NCI-H2227 (cell line): Measurements from ENCODE around the gene ABCF2.

Experiments
- DNase-seq: peaks from one replicate; lab custom pipeline; 2025; ENCODE audit not compliant: unreplicated experiment; lab: John Stamatoyannopoulos, UW

The ABCF2 gene

GRCh38 chr7:151226875-151227782 is at the start of gene ABCF2:
TSS of gene ABCF2 (minus strand) at chr7:151227205. CDS start at chr7:151226458, 747 bp downstream.
- DNase-seq: peak; percentile 99

- no peak for DNase-seq
Observed at GRCh38 chr7:151275813-151276577, 49.0 kb upstream of the ABCF2 start.

- DNase-seq: no peak
Observed at GRCh38 chr7:151274936-151275812, 48.2 kb upstream of the ABCF2 start.

- DNase-seq: no peak
Observed at GRCh38 chr7:151274396-151274795, 47.4 kb upstream of the ABCF2 start.

- DNase-seq: no peak
Observed at GRCh38 chr7:151273651-151274390, 46.8 kb upstream of the ABCF2 start.

GRCh38 chr7:151272877-151273276 is 45.9 kb upstream of the ABCF2 start:
- DNase-seq: no peak

- DNase-seq: no peak
Observed at GRCh38 chr7:151272405-151272804, 45.4 kb upstream of the ABCF2 start.

GRCh38 chr7:151271699-151272355 is 44.8 kb upstream of the ABCF2 start:
- no peak for DNase-seq

- no peak for DNase-seq
Observed at GRCh38 chr7:151269511-151269910, 42.5 kb upstream of the ABCF2 start.

- no peak for DNase-seq
Observed at GRCh38 chr7:151265351-151265931, 38.4 kb upstream of the ABCF2 start.

GRCh38 chr7:151264615-151265014 is 37.6 kb upstream of the ABCF2 start:
- no peak for DNase-seq

GRCh38 chr7:151261529-151261928 is 34.5 kb upstream of the ABCF2 start:
- no peak for DNase-seq

GRCh38 chr7:151260883-151261282 is 33.9 kb upstream of the ABCF2 start:
- DNase-seq: no peak

GRCh38 chr7:151260471-151260870 is 33.5 kb upstream of the ABCF2 start:
- no peak for DNase-seq

- DNase-seq: no peak
Observed at GRCh38 chr7:151257990-151258389, 31.0 kb upstream of the ABCF2 start.

- no peak for DNase-seq
Observed at GRCh38 chr7:151256410-151257045, 29.5 kb upstream of the ABCF2 start.

- DNase-seq: no peak
Observed at GRCh38 chr7:151255390-151255789, 28.4 kb upstream of the ABCF2 start.

GRCh38 chr7:151254851-151255250 is 27.8 kb upstream of the ABCF2 start:
- no peak for DNase-seq

- DNase-seq: no peak
Observed at GRCh38 chr7:151254316-151254715, 27.3 kb upstream of the ABCF2 start.
